Testis (tissue), 3 donors: Measurements from ENCODE around the gene PTP4A2. TPM values are rescaled to one million over a fixed set of nuclear protein-coding genes. Genes with fewer than 3 reads are reported as not detected.

Experiments used
- DNase-seq: peaks from one replicate; pipeline ENCODE4 v3.0.0-alpha.2; 2019
- H3K27ac ChIP-seq, 2 donors: fragments of 200-600 bp; sonication (generic); one replicate each; pipeline ENCODE4 v1.5.1; 2019
- H3K27me3 ChIP-seq: fragments of 200-600 bp; sonication (generic); one replicate; pipeline ENCODE4 v1.5.1; 2019
- H3K36me3 ChIP-seq: fragments of 200-600 bp; sonication (generic); one replicate; pipeline ENCODE4 v1.5.1; 2017; ENCODE audit warnings: low read depth; ENCODE audit errors: missing control alignments
- H3K4me1 ChIP-seq: fragments of 200-600 bp; sonication (generic); one replicate; pipeline ENCODE4 v1.5.1; 2019
- H3K4me3 ChIP-seq, 2 donors: fragments of 200-600 bp; sonication (generic); one replicate each; pipeline ENCODE4 v1.5.1; 2017 to 2019
- H3K9me3 ChIP-seq: fragments of 200-600 bp; sonication (generic); one replicate; pipeline ENCODE4 v1.5.1; 2017
- POLR2A ChIP-seq: fragments of 450-650 bp; IDR thresholded peaks from one replicate; pipeline ENCODE4 v1.6.1; 2017; ENCODE audit warnings: antibody characterized with exemption, mild to moderate bottlenecking, moderate library complexity
- WGBS, 2 donors: methylation state at CpG; one replicate each; pipeline ENCODE4 v1.1.5; 2018; 5-methylcytosine and 5-hydroxymethylcytosine counted together
- intact Hi-C: fragments of 100-400 bp; cut with DNase I; formaldehyde crosslinking; loops from one replicate; pipeline ENCODE4 v1.15.1; 2023; ENCODE audit warnings: low total_unique reads
- polyA plus RNA-seq: library from polyadenylated mRNA; stranded (reverse); fragments of 350-450 nt; fragmentation: Illumina TruSeq; extraction: RNeasy Lipid Tissue Mini Kit (QIAGEN cat#74804); gene quantifications from one replicate; pipeline ENCODE4 v1.2.3, GENCODE V29; 2014; ENCODE audit warnings: low read depth, low replicate concordance; ENCODE audit not compliant: insufficient read depth
- total RNA-seq, 2 donors: library from RNA; depleted of rRNA; stranded (reverse); fragments of >200 nt; gene quantifications; one replicate each; pipeline ENCODE4 v1.2.3, GENCODE V29; 2016
- TF ChIP-seq, protein P1 (sequence below), 3 experiments: fragments of 450-650 bp in 2 of 3; fragments of 200-600 bp in 1 of 3; sonication (generic) in 1 of 3; IDR thresholded peaks; one replicate each; pipeline ENCODE4 v1.5.1; 2016 to 2019; ENCODE audit warnings: antibody characterized with exemption in 3 of 3, mild to moderate bottlenecking in 2 of 3, moderate library complexity in 1 of 3

The PTP4A2 gene
- total and polyA plus RNA-seq, 3 donors from 2014 or later, result 137 to 305 (median 189) TPM

DNA sequence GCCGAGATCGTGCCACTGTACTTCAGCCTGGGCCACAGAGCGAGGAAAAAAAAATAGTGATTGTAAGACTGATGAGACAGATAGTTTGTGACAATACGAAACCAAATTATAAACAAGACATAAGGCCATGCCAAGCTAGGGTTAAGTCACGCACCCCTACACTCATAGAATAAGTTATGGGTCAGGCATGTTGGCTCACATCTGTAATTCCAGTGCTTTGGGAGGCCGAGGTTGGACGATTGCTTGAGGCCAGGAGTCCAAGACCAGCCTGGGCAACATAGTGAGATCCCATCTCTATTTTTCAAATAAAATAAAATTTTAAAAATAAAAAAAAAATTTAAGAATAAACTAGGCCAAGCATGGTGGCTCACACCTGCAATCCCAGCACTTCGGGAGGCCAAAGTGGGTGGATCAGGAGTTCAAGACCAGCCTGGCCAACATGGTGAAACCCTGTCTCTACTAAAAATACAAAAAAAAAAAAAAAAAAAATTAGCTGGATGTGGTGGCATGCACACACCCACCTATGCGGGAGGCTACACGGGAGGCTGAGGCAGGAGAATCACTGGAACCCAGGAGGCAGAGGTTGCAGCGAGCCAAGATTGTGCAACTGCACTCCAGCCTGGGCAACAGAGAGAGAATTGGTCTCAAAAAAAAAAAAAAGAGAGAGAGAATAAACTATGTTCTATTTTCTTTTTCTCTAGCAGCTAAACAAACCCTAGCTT lies 72.3 kb downstream of the PTP4A2 start:
- intact Hi-C loops, result no loop called here
- H3K4me1 ChIP-seq, result no peaks in the 10 kb centered on the region
- H3K4me3 ChIP-seq, result no peak overlapping the region
- no peak overlapping the region for H3K27ac ChIP-seq
- no peaks in the 10 kb centered on the region for H3K27me3 ChIP-seq
- 89 to 90% methylated on average over 11 of the region's 11 CpGs for WGBS, 2 donors
- H3K36me3 ChIP-seq, result no peaks in the 10 kb centered on the region
- no peak for DNase-seq
- H3K9me3 ChIP-seq, result no peaks in the 10 kb centered on the region
- TF ChIP-seq, protein P1, sequence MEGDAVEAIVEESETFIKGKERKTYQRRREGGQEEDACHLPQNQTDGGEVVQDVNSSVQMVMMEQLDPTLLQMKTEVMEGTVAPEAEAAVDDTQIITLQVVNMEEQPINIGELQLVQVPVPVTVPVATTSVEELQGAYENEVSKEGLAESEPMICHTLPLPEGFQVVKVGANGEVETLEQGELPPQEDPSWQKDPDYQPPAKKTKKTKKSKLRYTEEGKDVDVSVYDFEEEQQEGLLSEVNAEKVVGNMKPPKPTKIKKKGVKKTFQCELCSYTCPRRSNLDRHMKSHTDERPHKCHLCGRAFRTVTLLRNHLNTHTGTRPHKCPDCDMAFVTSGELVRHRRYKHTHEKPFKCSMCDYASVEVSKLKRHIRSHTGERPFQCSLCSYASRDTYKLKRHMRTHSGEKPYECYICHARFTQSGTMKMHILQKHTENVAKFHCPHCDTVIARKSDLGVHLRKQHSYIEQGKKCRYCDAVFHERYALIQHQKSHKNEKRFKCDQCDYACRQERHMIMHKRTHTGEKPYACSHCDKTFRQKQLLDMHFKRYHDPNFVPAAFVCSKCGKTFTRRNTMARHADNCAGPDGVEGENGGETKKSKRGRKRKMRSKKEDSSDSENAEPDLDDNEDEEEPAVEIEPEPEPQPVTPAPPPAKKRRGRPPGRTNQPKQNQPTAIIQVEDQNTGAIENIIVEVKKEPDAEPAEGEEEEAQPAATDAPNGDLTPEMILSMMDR (IDR thresholded peaks at IDR 0.05), result no peak
- no peak for TF ChIP-seq POLR2A

- Histone ChIP-seq H3K9me3 (no peaks in the 10 kb centered on the region), H3K4me3 (no peak overlapping the region), H3K4me1 (no peaks in the 10 kb centered on the region), H3K27me3 (no peaks in the 10 kb centered on the region), H3K36me3 (no peaks in the 10 kb centered on the region), H3K27ac (no peak overlapping the region)
- intact Hi-C loops, result no loop called here
- no peak for TF ChIP-seq POLR2A
- TF ChIP-seq, protein P1 (IDR thresholded peaks at IDR 0.05), result no peak
- DNase-seq, result no peak
- WGBS, 2 donors, result 87 to 93% methylated on average over 4 of the region's 4 CpGs
These were observed 76.1 kb downstream of the PTP4A2 start for GRCh38 chr1:31862071-31862470.

DNA sequence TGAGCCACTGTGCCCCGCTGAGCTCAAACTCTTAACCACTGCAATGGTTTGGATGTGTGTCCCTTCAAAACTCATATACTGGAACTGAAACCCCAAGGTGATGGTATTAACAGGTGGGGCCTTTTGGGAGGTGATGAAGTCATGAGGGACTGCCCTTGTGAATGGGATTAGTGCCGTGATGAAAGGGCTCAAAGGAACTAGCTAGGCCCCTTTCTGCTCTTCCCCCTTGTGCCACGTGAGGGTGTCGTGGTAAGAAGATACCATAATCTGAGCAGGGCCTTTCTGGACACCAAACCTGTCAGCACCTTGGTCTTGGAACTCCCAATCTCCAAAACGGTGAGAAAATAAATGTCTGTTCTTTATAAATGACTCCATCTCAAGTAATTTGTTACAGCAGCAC lies 76.8 kb downstream of the PTP4A2 start:
- DNase-seq, result no peak
- Histone ChIP-seq H3K36me3 (no peaks in the 10 kb centered on the region), H3K4me1 (no peaks in the 10 kb centered on the region), H3K4me3 (no peak overlapping the region), H3K27ac (no peak overlapping the region), H3K27me3 (no peaks in the 10 kb centered on the region), H3K9me3 (no peaks in the 10 kb centered on the region)
- intact Hi-C loops, result no loop called here
- TF ChIP-seq POLR2A, result no peak
- TF ChIP-seq, protein P1 (IDR thresholded peaks at IDR 0.05), result no peak
- WGBS, 2 donors, result 75 to 89% methylated on average over 5 of the region's 5 CpGs

- H3K9me3 ChIP-seq, result no peaks in the 10 kb centered on the region
- no peak overlapping the region for H3K27ac ChIP-seq
- intact Hi-C loops, result no loop called here
- no peak for TF ChIP-seq POLR2A
- TF ChIP-seq, protein P1 (IDR thresholded peaks at IDR 0.05), result no peak
- no peaks in the 10 kb centered on the region for H3K27me3 ChIP-seq
- H3K36me3 ChIP-seq, result no peaks in the 10 kb centered on the region
- no peak for DNase-seq
- no peaks in the 10 kb centered on the region for H3K4me1 ChIP-seq
- H3K4me3 ChIP-seq, result no peak overlapping the region
- 83 to 84% methylated on average over 7 of the region's 7 CpGs for WGBS, 2 donors
These were observed 77.6 kb downstream of the PTP4A2 start for GRCh38 chr1:31860581-31860980.

DNA sequence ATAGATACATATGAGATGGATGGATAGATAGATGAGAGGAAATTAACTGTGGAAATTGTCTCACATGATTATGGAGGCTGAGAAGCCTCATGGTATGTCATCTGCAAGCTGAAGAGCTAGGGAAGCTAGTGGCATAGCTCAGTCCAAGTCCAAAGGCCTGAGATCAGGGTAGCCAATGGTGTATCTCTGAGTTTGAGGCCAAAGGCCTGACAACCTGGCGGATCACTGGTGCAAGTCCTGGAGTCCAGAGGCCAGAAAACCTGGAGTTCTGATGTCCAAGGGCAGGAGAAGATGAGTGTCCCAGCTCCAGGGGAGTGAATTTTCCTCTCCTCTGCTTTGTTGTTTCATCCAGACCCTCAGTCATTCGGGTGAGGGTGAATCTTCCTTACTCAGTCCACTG lies 78.4 kb downstream of the PTP4A2 start:
- Histone ChIP-seq H3K36me3 (no peaks in the 10 kb centered on the region), H3K27ac (no peak overlapping the region), H3K4me3 (no peak overlapping the region), H3K9me3 (no peaks in the 10 kb centered on the region), H3K27me3 (no peaks in the 10 kb centered on the region), H3K4me1 (no peaks in the 10 kb centered on the region)
- intact Hi-C loops, result no loop called here
- TF ChIP-seq POLR2A, result no peak
- TF ChIP-seq, protein P1 (IDR thresholded peaks at IDR 0.05), result no peak
- WGBS, 2 donors, result 96 to 100% methylated on average over 2 of the region's 2 CpGs
- DNase-seq, result no peak
